ENCODE data around the gene DMRT1. TPM values are rescaled to one million over a fixed set of nuclear protein-coding genes. Genes with fewer than 3 reads are reported as not detected.

The DMRT1 gene
- total RNA-seq, 1 experiment from 2014 or later, result not detected

DNA sequence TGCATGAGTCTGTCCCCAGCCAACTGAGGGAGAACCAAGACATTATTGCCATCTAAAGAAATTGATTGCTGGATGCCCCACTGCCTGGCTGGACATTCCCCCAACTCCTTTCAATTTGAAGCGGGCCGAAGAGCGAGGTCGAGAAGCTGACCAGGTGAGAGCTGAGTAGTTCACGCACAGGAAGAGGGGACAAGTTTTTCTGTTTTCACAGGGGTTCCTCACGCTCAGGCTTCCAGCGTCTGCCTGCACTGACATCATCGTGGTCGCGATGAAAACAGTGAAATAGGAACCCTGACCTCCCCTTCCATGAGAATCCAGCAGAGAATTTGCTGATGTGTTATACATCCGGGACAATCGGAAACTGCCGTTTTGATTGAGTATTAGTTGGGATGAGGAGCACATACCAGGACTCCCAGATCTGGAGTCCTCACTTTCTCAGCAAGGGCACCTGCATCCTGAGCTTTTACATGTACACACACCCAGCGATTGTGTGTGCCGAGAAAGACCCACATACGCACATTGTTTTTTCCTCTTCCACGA is 131.9 kb downstream of the DMRT1 start:
- Histone ChIP-seq H3K9me3 (no peaks in the 10 kb centered on the region), H3K27me3 (no peaks in the 10 kb centered on the region), H3K36me3 (no peaks in the 10 kb centered on the region), H3K4me3 (no peak overlapping the region)
- no peak for DNase-seq

DNA sequence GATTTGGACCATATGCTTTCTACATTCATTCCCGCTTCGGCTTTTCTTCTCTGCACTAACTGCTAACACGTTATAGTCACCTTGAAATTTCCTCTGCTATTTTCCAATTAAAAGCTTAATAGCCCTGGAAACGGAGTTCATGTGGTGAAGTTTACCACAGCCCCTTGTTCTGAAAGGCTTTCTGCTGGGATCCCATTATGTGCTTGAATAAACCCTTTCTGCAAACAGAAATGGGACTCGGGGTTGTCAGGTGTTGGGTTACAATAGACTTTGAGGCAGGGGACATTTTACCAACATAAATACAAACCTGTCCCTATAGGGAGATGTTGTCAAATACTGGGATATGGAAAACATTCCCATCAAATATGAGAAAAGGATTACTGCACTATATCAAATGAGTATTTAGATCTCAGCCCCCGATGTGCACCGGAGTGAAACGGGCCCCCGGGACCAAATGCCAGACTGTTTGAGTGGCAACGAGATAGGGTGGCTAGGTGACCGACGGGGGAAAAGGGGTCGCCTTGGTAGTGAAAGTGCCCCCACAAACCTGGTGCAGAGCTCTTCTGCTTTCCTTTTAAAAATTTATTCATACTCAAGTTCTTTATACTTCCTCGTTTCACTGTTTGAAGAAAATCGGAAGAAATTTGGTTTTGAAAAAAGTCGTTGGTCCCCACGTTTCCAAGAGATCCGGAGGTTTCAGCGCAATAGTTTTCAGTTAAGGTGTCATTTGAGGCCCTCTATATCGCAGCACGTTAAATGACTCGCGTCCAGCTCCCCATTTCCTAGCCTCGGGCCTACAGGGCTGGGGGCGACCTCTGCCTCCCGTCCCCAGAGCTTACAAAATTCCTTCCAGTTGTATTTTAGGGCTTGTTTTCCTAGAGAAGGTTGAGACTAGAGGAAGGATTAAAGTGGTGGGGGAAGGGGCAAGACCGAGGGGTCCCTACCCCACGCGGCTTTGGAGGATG is 132.8 kb downstream of the DMRT1 start:
- no peak for DNase-seq
- Histone ChIP-seq H3K4me3 (no peak overlapping the region), H3K36me3 (no peaks in the 10 kb centered on the region), H3K9me3 (no peaks in the 10 kb centered on the region), H3K27me3 (no peaks in the 10 kb centered on the region)

GRCh38 chr9:974996-975739 is 133.7 kb downstream of the DMRT1 start:
- Histone ChIP-seq H3K4me3 (no peak overlapping the region), H3K36me3 (no peaks in the 10 kb centered on the region), H3K27me3 (no peaks in the 10 kb centered on the region), H3K9me3 (no peaks in the 10 kb centered on the region)
- DNase-seq, result no peak

DNA sequence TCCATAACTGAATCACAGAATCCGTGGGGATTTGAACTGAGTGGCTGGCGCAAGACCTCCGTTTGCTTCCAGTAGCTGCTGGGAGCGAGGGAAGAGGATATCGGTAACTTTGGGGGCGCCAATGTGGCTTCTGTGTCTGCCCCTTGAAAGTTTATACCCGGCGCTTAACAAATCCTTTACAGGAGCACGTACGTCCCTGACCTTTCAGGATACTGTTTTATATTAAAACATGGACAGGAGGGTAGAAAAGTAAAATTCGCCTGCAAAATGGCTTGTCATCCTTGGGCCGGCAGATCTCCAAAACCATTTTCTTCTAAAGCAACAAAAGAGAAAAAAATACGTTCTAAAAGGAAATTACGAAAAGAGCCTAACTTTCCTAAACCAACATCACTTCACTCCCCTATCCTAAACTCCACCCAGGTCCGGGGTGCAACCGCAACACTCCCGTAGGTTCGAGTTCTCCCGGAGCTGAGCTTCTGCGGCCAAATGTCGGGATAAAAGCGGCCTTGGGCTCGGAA is 134.3 kb downstream of the DMRT1 start:
- Histone ChIP-seq H3K4me3 (peak overlapping the region; percentile 48), H3K27me3 (no peaks in the 10 kb centered on the region), H3K9me3 (no peaks in the 10 kb centered on the region), H3K36me3 (no peaks in the 10 kb centered on the region)
- DNase-seq, result no peak

DNA sequence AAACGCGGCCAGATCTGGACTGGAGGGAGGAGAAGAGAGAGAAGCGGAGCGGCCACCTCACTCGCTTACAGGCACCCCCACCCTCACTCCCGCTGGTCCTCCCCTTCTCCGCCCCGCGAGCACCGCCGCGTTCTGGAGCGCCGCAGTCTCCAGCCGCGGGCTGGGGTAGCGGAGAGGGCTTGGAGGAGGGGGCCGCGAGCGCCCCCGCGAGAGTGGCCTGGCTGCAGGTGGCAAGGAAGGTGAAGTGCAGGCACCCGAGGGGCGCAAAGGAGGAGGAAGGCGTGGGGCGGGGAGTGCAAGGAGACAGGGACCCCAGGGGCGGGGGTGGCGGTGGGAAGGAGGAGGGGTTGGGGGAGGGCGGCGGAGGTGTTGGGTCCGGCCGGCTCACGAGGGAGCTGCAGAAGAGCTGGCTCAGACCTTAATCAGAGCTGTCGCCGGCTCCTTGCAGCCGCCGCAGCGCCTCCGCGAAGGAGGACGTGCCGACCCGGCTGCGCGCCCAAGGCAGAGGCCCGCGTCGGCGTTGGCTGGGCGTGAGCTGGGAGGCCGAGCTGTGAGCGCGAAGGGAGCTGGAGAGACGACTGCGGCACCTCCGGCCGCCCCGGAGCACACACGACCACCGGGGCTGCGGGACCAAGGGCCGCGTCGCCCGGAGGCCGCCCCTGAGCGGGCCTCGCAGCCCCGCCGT is 134.9 kb downstream of the DMRT1 start, which contains the start of gene DMRT3:
Gene DMRT3, plus strand, starts transcription at position 398 of the 685 bp plus-strand sequence. CDS start 347 bp downstream, outside the sequence.
- Histone ChIP-seq H3K27me3 (no peaks in the 10 kb centered on the region), H3K36me3 (no peaks in the 10 kb centered on the region), H3K9me3 (no peaks in the 10 kb centered on the region), H3K4me3 (peak within 1 kb of the TSS; percentile 48)
- peak; percentile 57 for DNase-seq

DNA sequence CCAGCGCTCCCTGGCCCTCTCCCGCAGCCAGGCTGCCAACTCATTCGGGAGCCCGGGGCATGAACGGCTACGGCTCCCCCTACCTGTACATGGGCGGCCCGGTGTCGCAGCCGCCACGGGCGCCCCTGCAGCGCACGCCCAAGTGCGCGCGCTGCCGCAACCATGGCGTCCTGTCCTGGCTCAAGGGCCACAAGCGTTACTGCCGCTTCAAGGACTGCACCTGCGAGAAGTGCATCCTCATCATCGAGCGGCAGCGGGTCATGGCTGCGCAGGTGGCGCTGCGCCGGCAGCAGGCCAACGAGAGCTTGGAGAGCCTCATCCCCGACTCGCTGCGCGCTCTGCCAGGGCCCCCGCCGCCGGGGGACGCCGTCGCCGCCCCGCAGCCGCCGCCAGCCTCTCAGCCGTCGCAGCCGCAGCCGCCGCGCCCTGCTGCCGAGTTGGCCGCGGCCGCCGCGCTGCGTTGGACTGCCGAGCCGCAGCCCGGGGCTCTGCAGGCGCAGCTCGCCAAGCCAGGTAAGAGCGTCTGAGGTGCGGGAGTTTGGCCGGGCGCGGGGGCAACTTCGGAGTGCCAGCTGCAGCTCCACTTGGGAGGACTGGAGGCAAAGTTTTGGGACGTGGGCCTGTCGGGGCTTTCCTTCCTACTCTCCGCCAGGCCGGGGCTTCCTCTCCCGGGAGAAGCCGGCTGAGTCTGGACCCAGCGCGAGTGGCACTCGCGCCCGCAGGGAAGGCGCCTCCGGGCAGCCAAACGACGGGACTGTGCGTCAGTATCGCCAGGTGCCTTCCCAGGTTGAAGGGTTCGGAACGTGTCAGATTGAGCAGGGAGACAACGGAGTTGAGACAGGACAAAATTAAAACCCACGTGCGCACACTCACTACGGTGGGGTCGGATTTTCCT is 135.7 kb downstream of the DMRT1 start:
- no peaks in the 10 kb centered on the region for H3K9me3 ChIP-seq
- H3K36me3 ChIP-seq, result no peaks in the 10 kb centered on the region
- DNase-seq, result no peak
- peak overlapping the region; percentile 48 for H3K4me3 ChIP-seq
- H3K27me3 ChIP-seq, result no peaks in the 10 kb centered on the region

DNA sequence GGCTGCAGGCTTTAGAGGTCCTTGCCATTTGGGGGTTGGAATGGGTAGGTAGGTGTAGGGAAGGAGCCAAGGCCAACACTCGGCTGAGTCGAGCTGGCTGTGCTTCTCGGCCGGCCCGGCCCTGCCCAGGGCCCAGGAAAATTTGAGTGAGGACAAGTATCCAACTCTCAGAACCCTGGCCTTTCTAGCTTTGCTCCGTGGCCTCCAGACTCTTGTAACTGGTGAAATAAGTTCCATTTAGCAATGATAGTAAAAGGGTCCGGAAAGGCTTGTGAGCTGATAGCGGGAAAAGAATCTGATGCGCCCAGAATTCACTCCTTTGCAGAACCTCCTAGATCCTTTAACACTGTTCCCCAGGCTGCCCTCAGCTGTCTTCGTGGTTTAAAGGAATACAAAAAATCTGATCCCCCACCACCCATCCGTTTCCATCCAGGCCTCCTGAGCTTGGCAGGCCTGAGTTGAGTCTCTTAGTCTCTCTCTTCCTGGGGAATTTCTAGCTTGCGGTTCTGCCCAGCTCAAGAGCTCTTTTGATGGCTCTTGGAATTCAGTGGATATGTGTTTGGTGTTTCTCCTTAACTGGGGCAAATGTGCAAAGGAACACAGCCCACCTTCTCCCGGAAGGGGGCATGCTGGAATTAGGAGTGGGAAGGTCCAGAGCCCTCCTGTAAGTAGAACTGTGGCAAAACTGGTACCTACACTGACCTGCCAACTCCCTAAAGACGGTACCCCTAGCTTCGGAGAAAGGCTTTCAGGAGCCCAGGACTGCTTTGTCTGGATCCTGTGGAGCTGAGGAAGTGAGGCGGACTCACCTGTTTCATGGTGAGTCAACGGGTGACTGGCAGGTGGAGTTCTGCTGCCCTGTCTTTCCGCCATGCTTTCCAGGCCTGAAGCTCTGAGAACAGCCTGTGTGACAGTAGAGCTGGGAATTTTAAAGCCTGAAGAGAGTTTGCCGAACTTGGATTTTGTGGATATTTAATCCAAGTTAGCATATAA is 136.6 kb downstream of the DMRT1 start:
- H3K27me3 ChIP-seq, result no peaks in the 10 kb centered on the region
- H3K4me3 ChIP-seq, result no peak overlapping the region
- no peaks in the 10 kb centered on the region for H3K36me3 ChIP-seq
- no peak for DNase-seq
- H3K9me3 ChIP-seq, result no peaks in the 10 kb centered on the region

- Histone ChIP-seq H3K27me3 (no peaks in the 10 kb centered on the region), H3K9me3 (no peaks in the 10 kb centered on the region), H3K36me3 (no peaks in the 10 kb centered on the region), H3K4me3 (no peak overlapping the region)
- DNase-seq, result no peak
Measured at GRCh38 chr9:979983-980382, 138.5 kb downstream of the DMRT1 start.

- H3K4me3 ChIP-seq, result no peak overlapping the region
- no peak for DNase-seq
- H3K27me3 ChIP-seq, result no peaks in the 10 kb centered on the region
- no peaks in the 10 kb centered on the region for H3K36me3 ChIP-seq
- no peaks in the 10 kb centered on the region for H3K9me3 ChIP-seq
Measured at GRCh38 chr9:980640-981039, 139.1 kb downstream of the DMRT1 start.

GRCh38 chr9:981491-981898 is 140.0 kb downstream of the DMRT1 start:
- H3K4me3 ChIP-seq, result no peak overlapping the region
- no peaks in the 10 kb centered on the region for H3K27me3 ChIP-seq
- H3K36me3 ChIP-seq, result no peaks in the 10 kb centered on the region
- DNase-seq, result no peak
- no peaks in the 10 kb centered on the region for H3K9me3 ChIP-seq

- no peak overlapping the region for H3K4me3 ChIP-seq
- H3K27me3 ChIP-seq, result no peaks in the 10 kb centered on the region
- no peaks in the 10 kb centered on the region for H3K36me3 ChIP-seq
- DNase-seq, result no peak
- H3K9me3 ChIP-seq, result no peaks in the 10 kb centered on the region
Measured at GRCh38 chr9:982394-983230, 141.1 kb downstream of the DMRT1 start.

GRCh38 chr9:994005-994404 is 152.5 kb downstream of the DMRT1 start:
- Histone ChIP-seq H3K9me3 (peaks cover 8% of the 10 kb centered on the region), H3K36me3 (no peaks in the 10 kb centered on the region; the same call in 1 of the 2 replicates), H3K4me3 (no peak overlapping the region), H3K27me3 (no peaks in the 10 kb centered on the region)
- DNase-seq, result no peak

- Histone ChIP-seq H3K9me3 (peaks cover 14% of the 10 kb centered on the region), H3K36me3 (no peaks in the 10 kb centered on the region; the same call in 1 of the 2 replicates)
- no peak for DNase-seq
Measured at GRCh38 chr9:995192-995591, 153.7 kb downstream of the DMRT1 start.

GRCh38 chr9:995781-996180 is 154.3 kb downstream of the DMRT1 start:
- H3K36me3 ChIP-seq, result no peaks in the 10 kb centered on the region; the same call in 1 of the 2 replicates
- peak; percentile 53 for DNase-seq
- H3K9me3 ChIP-seq, result peaks cover 14% of the 10 kb centered on the region
- H3K4me3 ChIP-seq, result no peak overlapping the region
- no peaks in the 10 kb centered on the region for H3K27me3 ChIP-seq

More at GRCh38 chr9:995192-995591, 153.7 kb downstream of the DMRT1 start:
- Histone ChIP-seq H3K27me3 (no peaks in the 10 kb centered on the region), H3K4me3 (no peak overlapping the region)

Measured in MG63 (cell line).